K562 (cell line): Measurements from ENCODE around the gene SSR4. TPM values are rescaled to one million over a fixed set of nuclear protein-coding genes. Genes with fewer than 3 reads are reported as not detected.

ENCODE experiments used
- ATAC-seq: fragments of 200-7000 bp; cut with Tn5 transposase; 3 replicates; pipeline ENCODE4 v1.9.1; 2020; ENCODE audit warnings: moderate library complexity
- BruUV-seq: library from RNA; stranded (reverse); fragments of 400-500 nt; replicated peaks from 2 replicates; lab custom pipeline; 2021; lab: Mats Ljungman, UMichigan
- CTCF ChIA-PET: fragments of 300-600 bp; formaldehyde crosslinking; extraction: SDS; loops from one replicate; lab custom pipeline; 2021; ENCODE audit warnings: low intra/inter-chr PET ratio; lab: Yijun Ruan, JAX
- POLR2A ChIA-PET: fragments of 300-600, 350-650 bp; sonication (Branson Sonifier 250); formaldehyde crosslinking; extraction: SDS; loops from one replicate; lab custom pipeline; 2021; ENCODE audit warnings: antibody characterized with exemption, inconsistent platforms; lab: Yijun Ruan, JAX
- DNase-seq, 4 experiments: peaks; one replicate each; pipeline versions ENCODE4 v3.0.0 to v3.0.0-alpha.2; 2011 to 2018; ENCODE audit warnings: low spot score in 3 of 4, mixed read lengths in 3 of 4; ENCODE audit errors: extremely low read depth in 1 of 4
- FAIRE-seq: peaks from 2 replicates; lab custom pipeline; 2011; peaks lifted over from hg19 to GRCh38; lab: Jason Lieb, UNC
- H2AFZ ChIP-seq: 2 replicates; pipeline ENCODE4 v1.6.0; 2011; ENCODE audit warnings: low read depth, low read length, control low read depth, inconsistent platforms
- H3K27ac ChIP-seq: fragments of 200-600 bp; 3 replicates; pipeline ENCODE4 v1.8.0; 2011; ENCODE audit warnings: low read depth, mild to moderate bottlenecking, control low read depth, inconsistent platforms, low read length, moderate library complexity, mixed read lengths; ENCODE audit errors: extremely low read depth
- H3K27me3 ChIP-seq, 2 experiments: fragments of 300-600 bp in 1 of 2; 2 replicates in 1 of 2; 3 replicates in 1 of 2; pipeline versions ENCODE4 v1.6.0 to v1.8.0; 2011; ENCODE audit warnings: inconsistent platforms in 2 of 2, low read length in 2 of 2, mild to moderate bottlenecking in 1 of 2, mixed read lengths in 1 of 2, moderate library complexity in 1 of 2; ENCODE audit not compliant: control insufficient read depth in 2 of 2, insufficient read depth in 2 of 2
- H3K36me3 ChIP-seq: fragments of 300-600 bp; 3 replicates; pipeline ENCODE4 v1.8.0; 2011; ENCODE audit warnings: mild to moderate bottlenecking, low read length, inconsistent platforms; ENCODE audit not compliant: control insufficient read depth, insufficient read depth
- H3K4me1 ChIP-seq, 2 experiments: fragments of 200-600 bp in 1 of 2; replicated peaks in 1 of 2; 2 replicates in 1 of 2; 3 replicates in 1 of 2; pipeline versions ENCODE4 v1.5.1 to v1.8.0; 2011; ENCODE audit warnings: inconsistent platforms in 2 of 2, low read length in 2 of 2, mild to moderate bottlenecking in 1 of 2, mixed read lengths in 1 of 2, moderate library complexity in 1 of 2; ENCODE audit not compliant: control insufficient read depth in 2 of 2, insufficient read depth in 2 of 2
- H3K4me2 ChIP-seq: 2 replicates; pipeline ENCODE4 v1.6.1; 2011; ENCODE audit warnings: low read length, control low read depth, inconsistent platforms, mixed read lengths; ENCODE audit not compliant: insufficient read depth
- H3K4me3 ChIP-seq: fragments of 200-600 bp; sonication (generic), shearing (Covaris generic); 2 replicates; pipeline ENCODE4 v1.5.1; 2016; ENCODE audit warnings: control low read depth, inconsistent platforms
- H3K79me2 ChIP-seq: fragments of 200-600 bp; 3 replicates; pipeline ENCODE4 v1.8.0; 2011; ENCODE audit warnings: low read length, inconsistent platforms; ENCODE audit not compliant: control insufficient read depth, insufficient read depth
- H3K9ac ChIP-seq, 2 experiments: 2 replicates each; pipeline versions ENCODE4 v1.6.0 to v1.6.1; 2011; ENCODE audit warnings: low read depth in 2 of 2, low read length in 2 of 2, control low read depth in 1 of 2, inconsistent platforms in 1 of 2, mild to moderate bottlenecking in 1 of 2, mixed read lengths in 1 of 2; ENCODE audit not compliant: insufficient read depth in 1 of 2
- H3K9me1 ChIP-seq: one replicate; pipeline ENCODE4 v1.6.0; 2011; ENCODE audit warnings: inconsistent platforms, mild to moderate bottlenecking, low read length, moderate library complexity; ENCODE audit not compliant: control insufficient read depth, insufficient read depth
- H3K9me3 ChIP-seq: replicated peaks from 2 replicates; pipeline ENCODE4 v1.5.1; 2011; ENCODE audit warnings: low read depth, low read length, inconsistent platforms; ENCODE audit not compliant: control insufficient read depth, insufficient read depth
- H4K20me1 ChIP-seq: replicated peaks from 2 replicates; pipeline ENCODE4 v1.6.1; 2011; ENCODE audit warnings: low read length, inconsistent platforms, mixed read lengths; ENCODE audit not compliant: control insufficient read depth, insufficient read depth
- CBFA2T2 ChIP-seq: fragments of 450-650 bp; conservative IDR thresholded peaks from 2 replicates; pipeline ENCODE4 v1.6.1; 2017; ENCODE audit warnings: mild to moderate bottlenecking
- CBFB ChIP-seq: sonication (generic); formaldehyde crosslinking; IDR thresholded peaks from 2 replicates; pipeline ENCODE4 v1.4.0; 2020; ENCODE audit warnings: mild to moderate bottlenecking, missing genetic modification reagents
- CHAMP1 ChIP-seq: fragments of 450-650 bp; IDR thresholded peaks from 2 replicates; pipeline ENCODE4 v1.6.1; 2016; ENCODE audit warnings: mild to moderate bottlenecking
- ILK ChIP-seq: fragments of 450-650 bp; IDR thresholded peaks from 2 replicates; pipeline ENCODE4 v1.6.1; 2016; ENCODE audit warnings: missing genetic modification characterization, low read depth, mild to moderate bottlenecking, missing compliant biosample characterization, moderate library complexity, borderline replicate concordance
- LARP7 ChIP-seq: fragments of 450-650 bp; IDR thresholded peaks from 2 replicates; pipeline ENCODE4 v1.6.1; 2016
- MYNN ChIP-seq, 2 experiments: sonication (generic); formaldehyde crosslinking in 1 of 2; IDR thresholded peaks; 2 replicates each; pipeline versions ENCODE4 v1.5.0 to v1.6.1; 2016 to 2020; ENCODE audit warnings: antibody characterized with exemption in 1 of 2, missing genetic modification reagents in 1 of 2
- POLR2A ChIP-seq: fragments of 450-650 bp; conservative IDR thresholded peaks from 2 replicates; pipeline ENCODE4 v1.6.1; 2016
- POLR2B ChIP-seq: fragments of 450-650 bp; IDR thresholded peaks from 2 replicates; pipeline ENCODE4 v1.6.1; 2018; ENCODE audit warnings: low read depth; ENCODE audit not compliant: partially characterized antibody
- POLR2G ChIP-seq: fragments of 200-400 bp; formaldehyde crosslinking; IDR thresholded peaks from 2 replicates; pipeline ENCODE4 v1.6.1; 2017; ENCODE audit warnings: low read depth, mild to moderate bottlenecking, antibody characterized with exemption, low read length, moderate library complexity
- ZNF444 ChIP-seq: fragments of 250-450 bp; sonication (Bioruptor Pico); IDR thresholded peaks from 2 replicates; pipeline ENCODE4 v1.4.0; 2020; ENCODE audit warnings: mild to moderate bottlenecking, moderate library complexity
- WGBS: fragments of 100-300 bp; shearing (Covaris generic); methylation state at CpG from one replicate; pipeline ENCODE4 v1.1.6; 2016; ENCODE audit warnings: low coverage, mixed read lengths; ENCODE audit not compliant: insufficient coverage; ENCODE audit errors: missing lambda C conversion rate; 5-methylcytosine and 5-hydroxymethylcytosine counted together
- in situ Hi-C: fragments of 300-500 bp; cut with MboI; formaldehyde crosslinking; loops from 4 replicates; pipeline ENCODE4 v1.15.0; 2018; ENCODE audit warnings: inconsistent platforms, mixed read lengths
- intact Hi-C: fragments of 100-400 bp; cut with micrococcal nuclease; formaldehyde crosslinking; loops from 2 replicates; pipeline ENCODE4 v1.14.2; 2022
- polyA plus RNA-seq, 8 experiments: library from polyadenylated mRNA; depleted of rRNA in 4 of 8; stranded (reverse) in 5 of 8; unstranded in 3 of 8; fragments of >200 nt; fragmentation: Nextera tagmentation in 2 of 8; fragmentation: Illumina TruSeq in 1 of 8; extraction: Ambion mirVana in 2 of 8; extraction: Trizol in 1 of 8; gene quantifications; 2 replicates each; pipeline versions ENCODE4 v1.2.1 to v1.2.3, GENCODE V29; 2011 to 2014; ENCODE audit warnings: inconsistent platforms in 1 of 8, missing spikeins in 1 of 8
- total RNA-seq, 7 experiments: library from RNA; depleted of rRNA in 6 of 7; stranded (reverse); fragments of >200 nt in 6 of 7; fragmentation: Illumina TruSeq in 2 of 7; extraction: Trizol in 2 of 7; gene quantifications; 2 replicates each; pipeline versions ENCODE4 v1.2.1 to v1.2.3, GENCODE V29; 2011 to 2021; ENCODE audit warnings: low replicate concordance in 1 of 7

Gene SSR4
- total and polyA plus RNA-seq, 9 of the 15 experiments (the other 6 are each of a cell fraction or from before 2014, with no cell fraction given): 146 to 492 (median 272) TPM

DNA sequence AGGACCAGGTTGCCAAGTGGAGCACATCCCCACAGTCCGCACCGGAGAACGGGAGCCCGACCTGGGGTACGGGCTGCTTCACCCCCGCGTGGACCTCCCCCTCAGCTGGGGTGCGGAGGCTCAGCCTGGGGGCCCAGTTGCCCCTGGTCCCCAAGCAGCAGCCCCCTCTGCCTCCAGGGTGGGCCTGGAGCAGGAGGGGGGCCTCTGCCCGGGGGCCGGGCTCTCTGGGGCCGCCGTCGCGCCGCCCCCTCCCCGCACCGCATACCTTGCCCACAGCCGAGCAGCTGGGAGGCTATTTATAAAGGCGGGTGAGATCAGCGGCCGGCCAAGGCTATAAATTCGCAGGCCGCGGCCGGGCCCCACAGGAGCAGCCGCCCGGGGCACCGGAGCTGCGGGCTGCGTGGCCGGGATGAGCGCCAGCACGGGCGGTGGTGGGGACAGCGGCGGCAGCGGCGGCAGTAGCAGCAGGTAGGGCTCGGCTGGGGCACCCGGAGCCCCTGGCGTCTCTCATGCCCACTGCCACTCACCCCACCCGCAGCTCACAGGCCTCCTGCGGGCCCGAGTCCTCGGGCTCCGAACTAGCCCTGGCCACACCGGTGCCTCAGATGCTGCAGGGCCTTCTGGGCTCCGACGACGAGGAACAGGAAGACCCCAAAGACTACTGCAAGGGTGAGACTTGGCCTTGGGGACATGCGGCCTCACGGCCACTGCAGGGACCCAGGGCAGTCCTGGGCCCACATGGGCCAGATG lies 13.6 kb upstream of the SSR4 start, which contains the start of gene SRPK3:
SRPK3 (plus strand) TSS at position 364 of the 750 bp plus-strand sequence; CDS start at position 410, 46 bp downstream.
- in situ Hi-C loops: no loop called here
- Histone ChIP-seq H3K4me3 (no peak within 1 kb of the TSS), H4K20me1 (no peaks in the 10 kb centered on the region), H3K36me3 (peaks cover 16% of the 10 kb centered on the region; the same call in 1 of the 3 replicates), H3K9me3 (no peaks in the 10 kb centered on the region), H3K27me3 (no peaks in the 10 kb centered on the region), H3K4me1 (peaks cover 8 to 81% of the 10 kb centered on the region in 2 experiments; a peak in 4 of 5 replicates), H3K9ac (peak within 1 kb of the TSS in 1 of 2 experiments; percentile 65; a peak in 2 of 4 replicates), H3K4me2 (no peak within 1 kb of the TSS), H3K27ac (no peak within 1 kb of the TSS), H3K9me1 (peaks cover 6% of the 10 kb centered on the region), H2AFZ (no peak within 1 kb of the TSS), H3K79me2 (no peaks in the 10 kb centered on the region)
- no peak for ATAC-seq
- DNase-seq: no peak
- TF ChIP-seq ZNF444 (CRISPR knock-in tag) (no peak), MYNN (IDR thresholded peaks at IDR 0.05) (0 out of 2 replicates have a peak, but pooled peaks have one; percentile 4), MYNN (CRISPR knock-in tag; IDR thresholded peaks at IDR 0.05) (no peak)
- 85% methylated on average over 13 of the region's 52 CpGs for WGBS
- BruUV-seq: no TSS peak
- CTCF ChIA-PET: no interaction called here
- no peak for FAIRE-seq
- intact Hi-C loops: no loop called here
- POLR2A ChIA-PET: no interaction called here

GRCh38 chrX:153781428-153782047 lies 12.9 kb upstream of the SSR4 start:
- FAIRE-seq (no peak), DNase-seq (no peak), ATAC-seq (no peak)
- Histone ChIP-seq H3K4me2 (no peak overlapping the region), H3K27ac (no peak overlapping the region), H3K9me3 (no peaks in the 10 kb centered on the region), H3K9ac (no peak overlapping the region; a peak in 1 of 4 replicates), H4K20me1 (no peaks in the 10 kb centered on the region), H2AFZ (no peak overlapping the region), H3K79me2 (no peaks in the 10 kb centered on the region), H3K4me1 (peaks cover 8 to 77% of the 10 kb centered on the region in 2 experiments; a peak in 4 of 5 replicates), H3K27me3 (no peaks in the 10 kb centered on the region), H3K4me3 (no peak overlapping the region), H3K36me3 (peaks cover 23% of the 10 kb centered on the region; the same call in 1 of the 3 replicates), H3K9me1 (peaks cover 6% of the 10 kb centered on the region)
- CTCF ChIA-PET: no interaction called here
- POLR2A ChIA-PET: interaction anchor here (0.6 to 1.2 kb wide), 2 partner anchors 54 to 147 kb away, joined by 3 read pairs; no protein-coding TSS in a partner anchor
- WGBS: 77% methylated on average over 6 of the region's 24 CpGs
- in situ Hi-C loops: no loop called here
- intact Hi-C loops: no loop called here
- TF ChIP-seq POLR2A: 0 out of 2 replicates have a peak, but pooled peaks have one; percentile 14
- no peak for TF ChIP-seq LARP7
- TF ChIP-seq ILK (tag): no peak
- TF ChIP-seq POLR2G: peak; percentile 50
- TF ChIP-seq CBFA2T2: no peak
- TF ChIP-seq POLR2B: no peak
- TF ChIP-seq CHAMP1: no peak
- TF ChIP-seq CBFB: no peak
- BruUV-seq: no TSS peak
